Hindlimb muscle (tissue), 1 donor: ENCODE measurements around the gene GOLGA2. TPM values are rescaled to one million over a fixed set of nuclear protein-coding genes. Genes with fewer than 3 reads are reported as not detected.

Experiments used
- DNase-seq: peaks from one replicate; pipeline ENCODE4 v3.0.0-alpha.2; 2013
- polyA plus RNA-seq: library from polyadenylated mRNA; unstranded; fragments of 120-200 nt; gene quantifications from one replicate; pipeline ENCODE4 v1.2.1, GENCODE V29; 2013; ENCODE audit not compliant: insufficient read length

GOLGA2 gene
- polyA plus RNA-seq, 1 donor: 89.4 TPM

DNA sequence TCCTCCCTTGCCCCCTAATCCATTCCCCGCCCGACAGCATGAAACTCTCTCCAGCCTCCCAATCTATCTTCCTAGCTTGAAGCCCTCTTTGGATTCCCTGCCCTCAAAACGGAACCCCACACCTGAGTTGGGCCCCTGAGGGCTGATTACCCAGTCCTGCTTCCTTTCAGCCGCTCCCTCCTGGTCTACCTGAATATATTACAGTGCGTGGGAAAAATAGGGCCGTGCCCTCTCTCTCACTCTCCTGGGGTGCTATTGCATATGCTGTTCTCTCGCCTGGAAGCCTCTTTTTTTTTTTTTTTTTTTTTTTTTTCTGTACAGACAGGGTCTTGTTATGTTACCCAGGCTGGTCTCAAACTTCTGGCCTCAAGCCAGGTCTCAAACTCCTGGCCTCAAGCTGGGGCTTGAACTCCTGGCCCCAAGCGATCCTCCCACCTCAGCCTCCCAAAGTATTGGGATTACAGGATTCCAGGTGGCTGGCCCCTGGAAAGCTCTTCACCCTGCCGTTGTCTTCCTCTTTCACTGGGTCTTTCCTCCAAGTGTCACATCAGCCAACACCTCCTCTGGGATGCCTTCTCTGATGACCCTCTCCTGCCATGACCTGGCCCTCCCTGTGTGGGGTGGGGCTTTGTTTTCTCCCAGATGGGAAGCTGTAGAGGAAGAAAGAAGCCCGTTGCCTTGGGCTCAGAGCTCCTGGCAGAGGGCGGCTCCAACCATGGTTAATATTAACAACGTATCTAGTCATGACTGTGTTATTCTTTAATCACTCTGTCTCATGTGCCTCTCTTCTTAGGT lies 64.4 kb downstream of the GOLGA2 start:
- DNase-seq: no peak

DNA sequence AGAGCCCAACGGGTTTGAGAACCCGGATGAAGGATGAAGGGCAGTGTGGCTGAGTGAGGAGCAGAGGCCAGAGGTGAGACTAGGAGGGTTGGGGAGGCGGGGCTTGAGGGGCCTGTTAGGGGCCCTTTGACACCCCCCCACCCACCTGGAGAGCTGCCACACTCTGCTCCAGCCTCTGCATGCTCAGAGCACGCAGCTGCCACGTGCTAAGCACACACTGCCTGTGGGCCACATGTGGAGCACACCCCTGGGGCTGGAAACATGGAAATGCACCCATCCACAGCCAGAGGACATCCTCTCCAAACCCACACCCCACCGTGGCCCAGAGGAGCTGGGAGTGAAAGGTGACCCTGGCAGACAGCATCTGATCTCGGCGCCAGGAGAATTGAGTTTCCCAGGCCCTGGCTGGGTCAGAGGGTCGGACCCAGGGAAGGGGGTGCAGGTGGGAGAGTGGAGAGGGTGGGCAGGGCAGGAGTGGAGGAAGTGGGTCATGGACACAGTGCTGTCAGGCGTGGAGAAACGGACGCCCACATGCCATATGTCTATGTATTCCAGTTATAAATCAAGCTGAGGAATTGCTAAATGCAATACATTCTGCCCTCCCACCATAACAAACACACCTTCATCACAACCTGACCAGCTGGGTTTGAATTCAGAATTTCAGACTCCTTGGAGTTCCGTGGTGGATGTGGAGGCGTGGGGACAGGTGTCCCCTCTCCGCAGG lies 66.7 kb downstream of the GOLGA2 start:
- DNase-seq: no peak

DNA sequence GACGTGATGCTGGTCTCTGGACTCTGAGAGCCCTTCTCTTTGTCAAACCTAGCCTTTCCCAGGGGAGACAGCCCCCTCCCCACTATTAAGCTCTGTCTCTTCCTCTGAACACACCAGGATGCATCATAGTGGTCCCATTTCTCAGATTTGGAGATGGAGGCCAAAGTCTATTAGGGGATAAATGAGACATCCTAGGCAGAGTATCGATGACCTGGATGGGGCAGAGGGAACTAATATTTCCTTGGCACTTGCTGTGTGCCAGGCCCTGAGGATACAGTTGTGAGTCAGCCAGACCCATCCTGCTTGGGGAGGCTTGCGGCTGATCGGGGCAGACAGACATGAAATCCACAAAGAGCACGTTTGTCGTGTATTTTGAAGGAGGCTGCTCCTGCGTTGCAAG lies 67.4 kb downstream of the GOLGA2 start:
- DNase-seq: no peak

DNA sequence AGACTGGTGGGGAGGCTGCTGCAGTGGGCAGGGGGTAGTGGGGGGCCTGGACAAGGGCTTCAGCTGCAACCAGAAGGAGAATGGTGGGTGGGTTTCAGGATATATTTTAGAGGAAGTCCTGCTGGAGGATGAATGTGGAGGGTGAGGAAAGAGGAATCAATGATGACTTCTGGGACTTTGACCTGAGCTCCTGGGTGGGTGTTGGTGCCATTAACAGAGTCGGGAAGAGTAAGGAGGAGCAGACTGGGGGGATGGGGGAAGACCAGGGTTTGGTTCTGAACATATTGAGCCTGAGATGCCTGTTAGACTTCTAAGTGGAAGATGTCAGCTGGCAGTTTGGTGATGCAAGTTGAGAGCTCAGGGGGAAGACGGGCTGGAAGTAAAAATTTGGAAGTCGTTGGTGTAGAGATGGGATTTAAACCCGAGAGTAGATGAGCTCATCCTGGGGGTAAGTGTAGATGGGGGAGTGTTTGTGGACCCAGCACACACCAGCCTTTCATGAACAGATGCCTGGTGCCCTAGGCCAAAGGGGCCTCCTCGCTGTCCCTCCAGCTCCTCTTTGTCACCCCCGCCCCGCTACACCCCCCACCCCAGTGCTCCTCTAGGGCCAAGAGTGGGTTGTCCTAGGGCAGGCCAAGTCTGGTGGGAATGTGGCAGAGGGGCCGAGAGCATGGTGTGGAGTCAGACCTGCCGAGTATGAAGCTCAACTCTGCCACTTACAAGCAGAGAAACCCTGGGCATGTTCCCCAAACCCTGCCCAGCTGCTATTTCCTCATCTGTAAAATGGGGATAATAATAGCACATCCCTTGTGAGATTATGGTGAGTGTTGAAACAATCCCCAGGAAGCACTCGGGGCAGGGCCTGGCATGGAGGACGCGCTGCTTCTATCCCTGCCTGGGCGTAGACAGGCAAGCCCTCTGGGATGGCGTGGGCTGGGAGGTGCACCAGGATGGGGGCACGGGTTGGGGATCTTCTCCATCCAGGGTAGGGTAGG lies 68.6 kb downstream of the GOLGA2 start:
- no peak for DNase-seq

DNA sequence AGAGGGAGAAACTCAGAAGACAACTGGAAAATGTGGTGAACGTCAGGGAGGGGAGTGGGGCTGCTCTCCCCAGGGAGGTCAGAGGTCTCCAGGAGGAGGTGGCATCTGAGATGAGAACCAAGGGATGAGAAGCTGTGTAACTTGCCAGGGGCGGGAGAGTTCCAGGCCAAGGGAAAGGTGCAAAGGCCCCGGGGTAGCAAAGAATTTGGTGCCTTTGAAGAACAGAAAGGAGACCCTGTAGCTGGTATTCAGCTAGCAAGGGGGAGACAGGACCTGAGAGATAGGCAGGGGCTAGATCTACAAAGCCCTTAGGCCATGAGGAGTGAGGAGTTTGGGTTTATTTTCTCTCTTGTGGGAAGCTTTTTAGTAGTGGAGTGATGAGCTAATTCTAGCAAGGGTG lies 69.3 kb downstream of the GOLGA2 start:
- DNase-seq: no peak

Other genes starting within 250 kb of the GOLGA2 start
- 7.0 TPM for gene NAIF1, start 208.7 kb downstream of the GOLGA2 start, polyA plus RNA-seq
- 14.9 TPM for gene SLC25A25, start 207.8 kb downstream of the GOLGA2 start, polyA plus RNA-seq
- gene PTGES2, start 148.3 kb downstream of the GOLGA2 start, polyA plus RNA-seq: 38.8 TPM
- 1.1 TPM for gene LCN2, start 126.6 kb downstream of the GOLGA2 start, polyA plus RNA-seq
- gene BBLN, start 115.7 kb downstream of the GOLGA2 start, polyA plus RNA-seq: 34.3 TPM
- gene CIZ1, start 84.4 kb downstream of the GOLGA2 start, polyA plus RNA-seq: 120 TPM
- 51.3 TPM for gene DNM1, start 72.6 kb downstream of the GOLGA2 start, polyA plus RNA-seq
- 21.8 TPM for gene SWI5, start 269 bp upstream of the GOLGA2 start, polyA plus RNA-seq
- 23.5 TPM for gene TRUB2, start 46.4 kb upstream of the GOLGA2 start, polyA plus RNA-seq
- gene COQ4, start 46.8 kb upstream of the GOLGA2 start, polyA plus RNA-seq: 34.8 TPM
- 14.6 TPM for gene SLC27A4, start 64.5 kb upstream of the GOLGA2 start, polyA plus RNA-seq
- 70.0 TPM for gene URM1, start 95.4 kb upstream of the GOLGA2 start, polyA plus RNA-seq
- 114 TPM for gene CERCAM, start 144.8 kb upstream of the GOLGA2 start, polyA plus RNA-seq
- gene ODF2, start 180.0 kb upstream of the GOLGA2 start, polyA plus RNA-seq: 23.6 TPM
- 20.7 TPM for gene GLE1, start 228.7 kb upstream of the GOLGA2 start, polyA plus RNA-seq